MCF 10A (cell line): ENCODE data around the gene GFI1B. TPM values are rescaled to one million over a fixed set of nuclear protein-coding genes. Genes with fewer than 3 reads are reported as not detected.

ENCODE experiments used
- BruUV-seq: library from RNA; stranded (reverse); fragments of 400-500 nt; replicated peaks from 2 replicates; lab custom pipeline; 2021; lab: Mats Ljungman, UMichigan
- CTCF ChIA-PET: fragments of 300-600 bp; sonication (Branson Sonifier 250); formaldehyde crosslinking; extraction: SDS; loops from one replicate; lab custom pipeline; 2021; ENCODE audit warnings: antibody characterized with exemption, inconsistent platforms; lab: Yijun Ruan, JAX
- POLR2A ChIA-PET: fragments of 300-600, 350-650 bp; sonication (Branson Sonifier 250); formaldehyde crosslinking; extraction: SDS; loops from one replicate; lab custom pipeline; 2020; ENCODE audit warnings: antibody characterized with exemption, inconsistent platforms; lab: Yijun Ruan, JAX
- DNase-seq: peaks from one replicate; pipeline ENCODE4 v3.0.0-alpha.2; 2018; ENCODE audit not compliant: unreplicated experiment
- H3K27ac Mint-ChIP-seq: one replicate; pipeline ENCODE4 v1.8.0; 2022; ENCODE audit warnings: mild to moderate bottlenecking, low read depth, mixed read lengths; ENCODE audit not compliant: unreplicated experiment
- H3K27me3 Mint-ChIP-seq: one replicate; pipeline ENCODE4 v1.8.0; 2022; ENCODE audit warnings: mixed read lengths; ENCODE audit not compliant: insufficient read depth, unreplicated experiment
- H3K36me3 Mint-ChIP-seq: one replicate; pipeline ENCODE4 v1.8.0; 2022; ENCODE audit warnings: mild to moderate bottlenecking, moderate library complexity, mixed read lengths; ENCODE audit not compliant: insufficient read depth, unreplicated experiment
- H3K4me1 Mint-ChIP-seq: one replicate; pipeline ENCODE4 v1.8.0; 2022; ENCODE audit warnings: mixed read lengths; ENCODE audit not compliant: insufficient read depth, unreplicated experiment
- H3K4me3 Mint-ChIP-seq: one replicate; pipeline ENCODE4 v1.8.0; 2022; ENCODE audit warnings: mild to moderate bottlenecking, moderate library complexity, mixed read lengths; ENCODE audit not compliant: unreplicated experiment
- H3K9me3 Mint-ChIP-seq: one replicate; pipeline ENCODE4 v1.8.0; 2022; ENCODE audit warnings: mixed read lengths; ENCODE audit not compliant: unreplicated experiment
- CTCF ChIP-seq: fragments of 200-600 bp; IDR thresholded peaks from one replicate; pipeline ENCODE4 v1.8.0; 2022; ENCODE audit warnings: antibody characterized with exemption, mild to moderate bottlenecking; ENCODE audit not compliant: unreplicated experiment
- intact Hi-C: fragments of 100-400 bp; cut with micrococcal nuclease; formaldehyde crosslinking; loops from 2 replicates; pipeline ENCODE4 v1.14.1; 2022
- total RNA-seq: library from RNA; stranded (reverse); gene quantifications from 2 replicates; pipeline ENCODE4 v1.2.3, GENCODE V29; 2022

Gene GFI1B
- total RNA-seq, 1 experiment from 2014 or later, result not detected

GRCh38 chr9:133030317-133031129 lies 52.0 kb downstream of the GFI1B start, which contains the start of gene GTF3C5:
Gene GTF3C5 (plus strand): TSS chr9:133030997. CDS start chr9:133031012, 15 bp downstream.
- Mint-ChIP-seq H3K36me3 (peaks cover 12% of the 10 kb centered on the region), H3K4me3 (peak within 1 kb of the TSS; percentile 99), H3K9me3 (no peaks in the 10 kb centered on the region), H3K27me3 (no peaks in the 10 kb centered on the region), H3K4me1 (peaks cover 29% of the 10 kb centered on the region), H3K27ac (peak within 1 kb of the TSS; percentile 99)
- DNase-seq, result peak; percentile 99
- intact Hi-C loops, result loop anchor here (5.0 kb wide), 1 partner anchor 117 kb away; no protein-coding TSS in a partner anchor
- CTCF ChIA-PET, result interaction anchor here (0.6 to 4.7 kb wide), 7 partner anchors 8 to 304 kb away, joined by 3 to 39 read pairs (median 4); no protein-coding TSS in a partner anchor
- BruUV-seq, result TSS peak; percentile 41
- POLR2A ChIA-PET, result interaction anchor here (0.6 to 4.0 kb wide), 36 partner anchors 8 to 1531 kb away, joined by 3 to 41 read pairs (median 5); partner anchors contain the start of genes CACFD1, DDX31, GTF3C4 and REXO4
- no peak for TF ChIP-seq CTCF

GRCh38 chr9:133031130-133031422 lies 52.6 kb downstream of the GFI1B start:
- POLR2A ChIA-PET, result interaction anchor here (1.0 to 4.0 kb wide), 21 partner anchors 9 to 428 kb away, joined by 3 to 41 read pairs (median 9); partner anchors contain the start of genes CACFD1, REXO4, SURF1 and SURF2
- H3K9me3 Mint-ChIP-seq, result no peaks in the 10 kb centered on the region
- peak overlapping the region; percentile 99 for H3K4me3 Mint-ChIP-seq
- H3K27me3 Mint-ChIP-seq, result no peaks in the 10 kb centered on the region
- CTCF ChIA-PET, result interaction anchor here (0.8 to 4.7 kb wide), 4 partner anchors 9 to 116 kb away, joined by 3 to 39 read pairs (median 12); no protein-coding TSS in a partner anchor
- peak overlapping the region; percentile 99 for H3K27ac Mint-ChIP-seq
- intact Hi-C loops, result loop anchor here (5.0 kb wide), 1 partner anchor 116 kb away; no protein-coding TSS in a partner anchor
- no peak for TF ChIP-seq CTCF
- no peak for DNase-seq
- no TSS peak for BruUV-seq
- H3K4me1 Mint-ChIP-seq, result peaks cover 29% of the 10 kb centered on the region
- peaks cover 12% of the 10 kb centered on the region for H3K36me3 Mint-ChIP-seq

GRCh38 chr9:133031496-133031911 lies 53.0 kb downstream of the GFI1B start:
- DNase-seq, result no peak
- BruUV-seq, result no TSS peak
- ChIA-PET POLR2A (interaction anchor here (1.0 to 4.0 kb wide), 21 partner anchors 9 to 428 kb away, joined by 3 to 41 read pairs (median 9); partner anchors contain the start of genes CACFD1, MED22, REXO4 and RPL7A), CTCF (interaction anchor here (1.9 to 4.7 kb wide), 3 partner anchors 9 to 115 kb away, joined by 4 to 39 read pairs (median 19); no protein-coding TSS in a partner anchor)
- Mint-ChIP-seq H3K4me3 (peak overlapping the region; percentile 99), H3K27ac (no peak overlapping the region), H3K36me3 (peaks cover 12% of the 10 kb centered on the region), H3K9me3 (no peaks in the 10 kb centered on the region), H3K27me3 (no peaks in the 10 kb centered on the region), H3K4me1 (peaks cover 29% of the 10 kb centered on the region)
- intact Hi-C loops, result loop anchor here (5.0 kb wide), 1 partner anchor 116 kb away; no protein-coding TSS in a partner anchor
- TF ChIP-seq CTCF, result no peak

GRCh38 chr9:133032171-133032570 lies 53.7 kb downstream of the GFI1B start:
- BruUV-seq, result no TSS peak
- H3K36me3 Mint-ChIP-seq, result peaks cover 12% of the 10 kb centered on the region
- TF ChIP-seq CTCF, result no peak
- no peak overlapping the region for H3K27ac Mint-ChIP-seq
- no peak for DNase-seq
- no peaks in the 10 kb centered on the region for H3K27me3 Mint-ChIP-seq
- ChIA-PET CTCF (interaction anchor here (0.6 to 4.7 kb wide), 6 partner anchors 10 to 298 kb away, joined by 3 to 39 read pairs (median 4); no protein-coding TSS in a partner anchor), POLR2A (interaction anchor here (1.0 to 4.0 kb wide), 7 partner anchors 10 to 316 kb away, joined by 6 to 41 read pairs (median 18); partner anchors contain the start of genes MED22 and RPL7A)
- H3K4me1 Mint-ChIP-seq, result peaks cover 29% of the 10 kb centered on the region
- no peaks in the 10 kb centered on the region for H3K9me3 Mint-ChIP-seq
- intact Hi-C loops, result loop anchor here (5.0 kb wide), 1 partner anchor 115 kb away; no protein-coding TSS in a partner anchor
- peak overlapping the region; percentile 99 for H3K4me3 Mint-ChIP-seq
